Astrocyte (in vitro differentiated cells and primary cell): Measurements from ENCODE around the gene VSTM4. TPM values are rescaled to one million over a fixed set of nuclear protein-coding genes. Genes with fewer than 3 reads are reported as not detected.

Source experiments
- DNase-seq: peaks from one replicate; pipeline ENCODE4 v3.0.0-alpha.2; 2010; ENCODE audit warnings: low read depth
- FAIRE-seq: peaks from 2 replicates; lab custom pipeline; 2011; peaks lifted over from hg19 to GRCh38; lab: Jason Lieb, UNC
- H2AFZ ChIP-seq: 2 replicates; pipeline ENCODE4 v1.6.0; 2012; ENCODE audit warnings: low read depth, low read length, inconsistent platforms
- H3K27ac ChIP-seq: 2 replicates; pipeline ENCODE4 v1.5.1; 2011; ENCODE audit warnings: low read depth, low read length, inconsistent platforms
- H3K27me3 ChIP-seq: 2 replicates; pipeline ENCODE4 v1.6.0; 2011; ENCODE audit warnings: low read length, inconsistent platforms; ENCODE audit not compliant: insufficient read depth
- H3K36me3 ChIP-seq: 2 replicates; pipeline ENCODE4 v1.5.1; 2011; ENCODE audit warnings: low read length, inconsistent platforms; ENCODE audit not compliant: insufficient read depth
- H3K4me1 ChIP-seq: 2 replicates; pipeline ENCODE4 v1.5.1; 2011; ENCODE audit warnings: low read length, inconsistent platforms; ENCODE audit not compliant: insufficient read depth
- H3K4me2 ChIP-seq: 2 replicates; pipeline ENCODE4 v1.6.0; 2012; ENCODE audit warnings: low read length, inconsistent platforms
- H3K4me3 ChIP-seq: 2 replicates; pipeline ENCODE4 v1.5.1; 2011; ENCODE audit warnings: low read depth, mild to moderate bottlenecking, low read length, inconsistent platforms; ENCODE audit not compliant: insufficient read depth
- H3K79me2 ChIP-seq: 2 replicates; pipeline ENCODE4 v1.6.0; 2012; ENCODE audit warnings: mild to moderate bottlenecking, low read length, inconsistent platforms; ENCODE audit not compliant: insufficient read depth
- H3K9ac ChIP-seq: 2 replicates; pipeline ENCODE4 v1.6.0; 2012; ENCODE audit warnings: mild to moderate bottlenecking, low read length, inconsistent platforms
- H3K9me3 ChIP-seq: 2 replicates; pipeline ENCODE4 v1.5.1; 2012; ENCODE audit warnings: low read depth, mild to moderate bottlenecking, low read length, inconsistent platforms; ENCODE audit not compliant: insufficient read depth
- H4K20me1 ChIP-seq: 2 replicates; pipeline ENCODE4 v1.6.0; 2012; ENCODE audit warnings: low read length, inconsistent platforms; ENCODE audit not compliant: insufficient read depth
- H3K27ac Mint-ChIP-seq: one replicate; pipeline ENCODE4 v1.8.0; 2021; ENCODE audit warnings: mild to moderate bottlenecking, mixed read lengths; ENCODE audit not compliant: unreplicated experiment
- H3K27me3 Mint-ChIP-seq: one replicate; pipeline ENCODE4 v1.8.0; 2021; ENCODE audit warnings: low read depth, mixed read lengths; ENCODE audit not compliant: unreplicated experiment
- H3K36me3 Mint-ChIP-seq: one replicate; pipeline ENCODE4 v1.8.0; 2021; ENCODE audit warnings: low read depth, mixed read lengths; ENCODE audit not compliant: unreplicated experiment
- H3K4me1 Mint-ChIP-seq: one replicate; pipeline ENCODE4 v1.8.0; 2021; ENCODE audit warnings: low read depth, mixed read lengths; ENCODE audit not compliant: unreplicated experiment
- H3K4me3 Mint-ChIP-seq: one replicate; pipeline ENCODE4 v1.8.0; 2021; ENCODE audit warnings: mild to moderate bottlenecking, moderate library complexity, mixed read lengths; ENCODE audit not compliant: unreplicated experiment
- H3K9me3 Mint-ChIP-seq: one replicate; pipeline ENCODE4 v1.8.0; 2021; ENCODE audit warnings: mild to moderate bottlenecking, mixed read lengths; ENCODE audit not compliant: unreplicated experiment
- CTCF ChIP-seq: IDR thresholded peaks from 2 replicates; pipeline ENCODE4 v1.5.1; 2011; ENCODE audit warnings: low read depth, mild to moderate bottlenecking, inconsistent platforms, low read length, moderate library complexity; ENCODE audit not compliant: insufficient read depth
- EZH2 ChIP-seq: IDR thresholded peaks from 2 replicates; pipeline ENCODE4 v1.6.1; 2012; ENCODE audit warnings: mild to moderate bottlenecking, low read length, inconsistent platforms; ENCODE audit not compliant: insufficient read depth
- total RNA-seq: library from RNA; stranded (reverse); gene quantifications from 2 replicates; pipeline ENCODE4 v1.2.1, GENCODE V29; 2021

Gene VSTM4
- total RNA-seq, 1 donor from 2014 or later: 1.1 TPM

GRCh38 chr10:49151025-49151445, 35.7 kb upstream of the VSTM4 start:
- no peak for DNase-seq
- peaks cover 7% of the 10 kb centered on the region for H3K9me3 Mint-ChIP-seq
- Histone ChIP-seq H3K79me2 (no peaks in the 10 kb centered on the region), H3K36me3 (no peaks in the 10 kb centered on the region), H3K4me2 (no peak overlapping the region), H2AFZ (no peak overlapping the region), H3K9ac (no peak overlapping the region), H3K9me3 (no peaks in the 10 kb centered on the region), H3K27ac (no peak overlapping the region), H3K4me1 (no peaks in the 10 kb centered on the region), H3K4me3 (no peak overlapping the region), H4K20me1 (no peaks in the 10 kb centered on the region), H3K27me3 (peaks cover 6% of the 10 kb centered on the region)
- peaks cover 15% of the 10 kb centered on the region for H3K27me3 Mint-ChIP-seq
- TF ChIP-seq EZH2: no peak
- no peak for TF ChIP-seq CTCF
- H3K4me1 Mint-ChIP-seq: peaks cover 15% of the 10 kb centered on the region
- no peak overlapping the region for H3K4me3 Mint-ChIP-seq
- no peak overlapping the region for H3K27ac Mint-ChIP-seq
- no peak for FAIRE-seq
- H3K36me3 Mint-ChIP-seq: no peaks in the 10 kb centered on the region

- peaks cover 7% of the 10 kb centered on the region for H3K9me3 Mint-ChIP-seq
- Histone ChIP-seq H3K27me3 (peaks cover 6% of the 10 kb centered on the region), H3K4me2 (no peak overlapping the region), H3K4me1 (no peaks in the 10 kb centered on the region), H3K4me3 (no peak overlapping the region), H3K36me3 (no peaks in the 10 kb centered on the region), H3K9me3 (peaks cover 2% of the 10 kb centered on the region), H4K20me1 (no peaks in the 10 kb centered on the region), H3K9ac (no peak overlapping the region), H2AFZ (no peak overlapping the region), H3K27ac (no peak overlapping the region), H3K79me2 (no peaks in the 10 kb centered on the region)
- H3K4me3 Mint-ChIP-seq: no peak overlapping the region
- peaks cover 21% of the 10 kb centered on the region for H3K27me3 Mint-ChIP-seq
- H3K4me1 Mint-ChIP-seq: peaks cover 15% of the 10 kb centered on the region
- H3K27ac Mint-ChIP-seq: no peak overlapping the region
- FAIRE-seq (no peak), DNase-seq (no peak)
- TF ChIP-seq EZH2: no peak
- no peak for TF ChIP-seq CTCF
- H3K36me3 Mint-ChIP-seq: no peaks in the 10 kb centered on the region
These were observed 35.1 kb upstream of the VSTM4 start for GRCh38 chr10:49150426-49150825.

- no peaks in the 10 kb centered on the region for H3K4me1 ChIP-seq
- H3K27me3 Mint-ChIP-seq: peaks cover 25% of the 10 kb centered on the region
- H3K27ac Mint-ChIP-seq: no peak overlapping the region
- peaks cover 2% of the 10 kb centered on the region for H3K9me3 ChIP-seq
- H3K4me3 Mint-ChIP-seq: no peak overlapping the region
- H3K27me3 ChIP-seq: peaks cover 6% of the 10 kb centered on the region
- no peak overlapping the region for H2AFZ ChIP-seq
- no peak overlapping the region for H3K4me2 ChIP-seq
- H3K36me3 ChIP-seq: no peaks in the 10 kb centered on the region
- peaks cover 15% of the 10 kb centered on the region for H3K4me1 Mint-ChIP-seq
- peaks cover 7% of the 10 kb centered on the region for H3K9me3 Mint-ChIP-seq
- no peaks in the 10 kb centered on the region for H3K36me3 Mint-ChIP-seq
- H3K79me2 ChIP-seq: no peaks in the 10 kb centered on the region
- H3K9ac ChIP-seq: no peak overlapping the region
- TF ChIP-seq EZH2: no peak
- TF ChIP-seq CTCF: no peak
- H3K27ac ChIP-seq: no peak overlapping the region
- H4K20me1 ChIP-seq: no peaks in the 10 kb centered on the region
- FAIRE-seq: no peak
- H3K4me3 ChIP-seq: no peak overlapping the region
- DNase-seq: no peak
These were observed 34.6 kb upstream of the VSTM4 start for GRCh38 chr10:49149881-49150280.
